GM12873 (cell line): Measurements from ENCODE around the gene TEX29.

Experiments
- CTCF ChIP-seq: IDR thresholded peaks from 2 replicates; pipeline ENCODE4 v1.5.1; 2012; ENCODE audit warnings: low read depth, mild to moderate bottlenecking, moderate library complexity, low read length, control low read depth; ENCODE audit not compliant: insufficient read depth; ENCODE audit errors: missing control alignments

Gene TEX29

GRCh38 chr13:111393221-111393790, 72.9 kb downstream of the TEX29 start:
- TF ChIP-seq CTCF: no peak
